Activated CD4-positive, alpha-beta T cell treated with anti-CD3 and anti-CD28 coated beads, Interleukin-2, amount 50 U/mL, for 1 hour (primary cell): ENCODE results near the gene SYNE4.
A peak's percentile ranks its signal among the peaks of the same experiment; 100 is the strongest.

Experiments used
- DNase-seq: peaks from one replicate; pipeline ENCODE4 v3.0.0-alpha.2; 2020

SYNE4 gene

DNA sequence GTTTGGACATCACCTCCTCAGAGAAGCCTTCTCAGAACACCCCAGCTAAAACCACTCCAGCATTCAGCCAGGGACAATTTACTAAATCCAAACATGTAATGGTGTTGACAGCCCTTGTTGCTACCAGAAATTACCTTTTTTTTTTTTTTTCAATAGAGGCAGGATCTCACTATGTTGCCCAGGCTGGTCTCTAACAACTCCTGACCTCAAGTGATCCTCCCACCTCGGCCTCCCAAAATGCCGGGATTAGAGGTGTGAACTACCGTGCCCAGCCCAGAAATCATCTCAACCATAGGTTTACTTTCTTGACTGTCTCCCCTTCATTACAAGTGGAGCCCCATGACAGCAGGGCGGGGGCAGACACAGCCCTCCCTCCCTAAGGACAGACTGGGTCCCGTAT is 14.8 kb upstream of the SYNE4 start:
- no peak for DNase-seq

DNA sequence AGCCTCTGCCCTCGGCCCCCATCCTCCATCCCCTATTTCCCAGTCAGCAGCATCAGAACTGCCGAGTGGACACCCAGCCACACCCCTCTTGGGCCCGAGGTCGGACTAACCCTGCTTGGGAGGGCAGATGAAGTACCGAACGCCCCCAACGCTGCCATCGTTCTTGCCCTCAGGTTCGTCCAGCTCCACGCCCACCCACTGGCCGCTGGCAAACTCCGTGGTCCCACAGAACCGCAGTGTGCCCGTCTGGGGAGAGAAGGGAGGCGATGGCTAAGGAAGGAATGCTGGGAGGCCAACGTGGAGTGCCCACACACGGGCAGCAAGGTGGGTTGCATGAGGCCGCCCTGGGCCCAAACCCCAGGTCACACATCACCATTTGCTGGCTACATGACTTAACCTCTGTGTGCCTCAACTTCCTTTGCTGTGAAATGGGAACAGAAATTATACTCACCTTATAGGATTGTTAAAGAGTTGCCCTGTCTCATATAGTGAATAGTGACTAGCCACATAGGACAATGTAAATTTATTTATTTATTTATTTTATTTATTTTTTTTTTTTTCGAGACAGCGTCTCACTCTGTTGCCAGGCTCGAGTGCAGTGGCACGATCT is 10.6 kb upstream of the SYNE4 start:
- DNase-seq, result no peak

GRCh38 chr19:36014012-36014924 is 5.7 kb upstream of the SYNE4 start, which contains the start of gene ALKBH6:
ALKBH6 (minus strand) TSS chr19:36014213; CDS start chr19:36013397, 816 bp downstream.
- DNase-seq, result peak; percentile 99

DNA sequence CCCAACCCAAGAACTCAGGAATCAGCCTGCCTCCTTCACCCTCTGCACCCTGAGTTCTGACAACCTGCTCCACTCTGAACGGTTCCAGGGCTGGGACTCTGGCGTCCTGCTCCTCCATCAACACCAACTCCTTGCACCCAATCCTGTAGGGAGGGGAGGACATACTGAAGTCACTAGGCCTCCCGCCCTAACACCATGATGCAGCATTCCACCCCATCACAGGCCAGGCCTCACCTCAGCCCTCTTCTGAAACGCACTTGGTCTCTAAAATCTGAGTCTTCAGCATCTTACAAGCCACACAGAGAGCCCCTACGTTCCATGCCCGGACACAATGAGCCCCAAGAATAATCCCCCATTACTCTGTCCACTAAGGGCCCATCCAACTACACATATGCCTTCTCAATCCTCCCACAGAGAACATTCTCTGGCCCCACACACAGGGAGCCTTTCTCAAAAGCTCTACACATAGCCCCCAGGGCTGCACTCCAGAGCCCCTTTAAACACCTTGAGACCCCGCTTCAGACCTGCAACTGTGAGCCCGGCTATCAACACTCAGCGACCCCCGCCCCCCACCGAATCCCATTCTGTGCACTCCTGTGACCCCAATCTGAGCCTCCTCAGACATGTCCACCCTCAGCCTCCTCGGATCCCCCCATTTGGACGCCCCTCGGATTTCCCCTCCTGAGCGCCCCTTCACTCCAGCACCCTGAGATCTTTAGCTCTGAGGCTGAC is 4.8 kb upstream of the SYNE4 start:
- DNase-seq, result no peak

GRCh38 chr19:36010402-36010801 is 1.8 kb upstream of the SYNE4 start:
- DNase-seq, result no peak

DNA sequence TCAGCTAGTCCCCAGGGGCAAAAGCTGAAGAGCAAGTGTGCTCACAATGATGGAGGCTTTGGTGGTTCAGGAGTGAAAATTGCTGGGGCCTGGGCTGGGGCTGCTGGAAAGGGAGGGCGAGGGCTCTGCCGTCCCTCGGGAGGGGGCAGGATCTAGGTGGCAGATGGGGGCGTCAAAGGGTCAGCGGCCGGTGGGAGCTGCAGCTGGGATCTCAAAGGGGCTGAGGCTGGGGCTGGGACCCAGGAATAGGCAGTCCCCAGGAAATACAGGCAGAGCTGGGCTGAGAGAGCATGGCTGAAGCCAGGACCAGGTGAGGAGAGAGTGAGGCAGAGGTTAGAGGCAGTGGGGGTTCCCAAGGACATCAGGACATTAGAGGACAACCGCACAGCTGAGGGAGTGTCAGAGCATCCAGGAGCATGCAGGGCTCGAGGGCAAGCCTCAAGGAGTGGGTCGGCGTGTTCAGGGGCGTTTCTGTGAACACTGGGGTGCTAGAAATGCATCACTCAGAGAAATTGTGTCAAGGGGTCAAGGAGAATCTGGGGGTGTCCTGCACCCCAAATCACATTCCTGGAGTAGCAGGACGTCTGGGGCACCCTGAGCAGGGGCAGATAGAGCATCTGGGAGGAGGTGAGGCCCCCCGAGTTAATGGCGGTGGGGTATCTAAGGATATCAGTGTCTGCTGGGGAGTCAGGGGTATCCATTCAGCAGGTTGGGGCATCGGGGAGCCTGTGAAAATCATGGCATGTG is 1.2 kb upstream of the SYNE4 start:
- DNase-seq, result no peak

- peak; percentile 42 for DNase-seq
Measured at GRCh38 chr19:36009220-36009619, 607 bp upstream of the SYNE4 start.

DNA sequence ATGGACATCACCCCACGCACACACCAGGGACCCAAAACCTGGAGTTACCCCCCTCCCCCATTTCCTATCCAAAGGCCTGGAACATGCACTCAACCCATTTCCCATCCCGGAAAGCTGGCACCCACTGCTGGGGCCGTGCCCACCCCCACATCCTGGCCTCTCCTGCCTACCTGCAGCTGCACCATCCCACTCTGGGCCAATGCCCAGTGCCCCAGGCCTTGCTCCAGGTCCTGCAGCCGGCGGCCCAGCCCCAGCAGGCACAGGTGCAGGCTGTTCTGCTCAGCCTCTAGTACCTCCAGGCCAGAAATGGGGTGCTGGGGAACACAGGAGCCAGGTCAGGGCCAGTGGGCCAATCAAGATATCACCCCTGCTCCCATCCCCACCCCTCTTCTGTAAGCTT is 1.7 kb downstream of the SYNE4 start:
- DNase-seq, result no peak

DNA sequence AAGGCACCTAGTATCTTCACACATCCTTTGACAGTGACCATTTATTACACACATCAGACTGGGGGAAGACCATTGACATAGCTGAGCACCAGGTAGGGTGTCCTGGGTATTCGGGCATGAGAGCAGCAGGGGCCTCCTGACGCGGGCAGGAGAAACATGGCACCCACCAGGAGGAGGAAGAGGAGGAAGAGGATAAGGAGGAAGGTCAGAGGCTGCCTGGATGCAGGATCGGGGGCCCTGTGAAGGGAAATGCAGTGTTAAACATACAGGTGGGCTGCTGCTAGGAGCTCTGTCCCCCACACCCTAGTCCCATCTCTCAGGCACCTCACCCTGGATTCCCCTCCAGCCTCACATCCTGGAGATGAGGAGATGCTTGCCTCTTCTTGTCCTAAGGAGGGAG is 5.3 kb downstream of the SYNE4 start:
- no peak for DNase-seq

DNA sequence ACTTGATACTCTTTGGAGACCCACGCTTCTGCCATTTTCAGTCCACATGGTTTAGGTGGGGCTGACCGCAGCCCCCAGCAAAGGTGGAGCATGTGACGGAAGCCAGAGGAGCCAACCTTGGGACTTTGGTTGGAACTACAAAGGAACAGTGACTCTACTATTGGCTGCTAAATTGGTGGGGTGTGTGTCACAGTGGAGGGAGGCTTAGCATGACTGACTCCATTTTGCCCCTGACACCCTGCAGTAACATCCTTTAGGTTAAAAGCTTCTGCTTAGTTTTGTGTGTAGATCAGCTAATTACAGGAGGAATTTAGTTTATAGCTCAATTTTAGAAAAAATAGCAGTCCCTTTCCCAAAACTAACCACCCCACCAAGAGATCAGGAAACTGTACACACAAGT is 7.0 kb downstream of the SYNE4 start:
- DNase-seq, result no peak

DNA sequence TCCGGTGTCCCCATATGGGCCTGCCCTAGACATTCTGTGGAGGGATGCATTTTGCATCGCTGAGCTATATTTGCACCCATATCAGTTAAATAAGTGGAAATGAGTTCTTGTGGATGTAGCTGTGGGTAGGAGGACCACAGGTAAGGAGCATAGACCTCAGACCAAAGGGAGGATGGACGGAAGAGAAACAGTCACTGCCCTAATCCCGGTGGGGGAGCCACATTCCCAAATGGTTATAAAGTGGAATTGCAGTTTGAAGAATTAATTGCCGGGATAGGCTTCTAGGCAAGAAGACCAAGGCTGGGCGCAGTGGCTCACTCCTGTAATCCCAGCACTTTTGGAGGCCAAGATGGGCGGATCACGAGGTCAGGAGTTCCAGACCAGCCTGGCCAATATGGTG is 11.8 kb downstream of the SYNE4 start:
- no peak for DNase-seq

DNA sequence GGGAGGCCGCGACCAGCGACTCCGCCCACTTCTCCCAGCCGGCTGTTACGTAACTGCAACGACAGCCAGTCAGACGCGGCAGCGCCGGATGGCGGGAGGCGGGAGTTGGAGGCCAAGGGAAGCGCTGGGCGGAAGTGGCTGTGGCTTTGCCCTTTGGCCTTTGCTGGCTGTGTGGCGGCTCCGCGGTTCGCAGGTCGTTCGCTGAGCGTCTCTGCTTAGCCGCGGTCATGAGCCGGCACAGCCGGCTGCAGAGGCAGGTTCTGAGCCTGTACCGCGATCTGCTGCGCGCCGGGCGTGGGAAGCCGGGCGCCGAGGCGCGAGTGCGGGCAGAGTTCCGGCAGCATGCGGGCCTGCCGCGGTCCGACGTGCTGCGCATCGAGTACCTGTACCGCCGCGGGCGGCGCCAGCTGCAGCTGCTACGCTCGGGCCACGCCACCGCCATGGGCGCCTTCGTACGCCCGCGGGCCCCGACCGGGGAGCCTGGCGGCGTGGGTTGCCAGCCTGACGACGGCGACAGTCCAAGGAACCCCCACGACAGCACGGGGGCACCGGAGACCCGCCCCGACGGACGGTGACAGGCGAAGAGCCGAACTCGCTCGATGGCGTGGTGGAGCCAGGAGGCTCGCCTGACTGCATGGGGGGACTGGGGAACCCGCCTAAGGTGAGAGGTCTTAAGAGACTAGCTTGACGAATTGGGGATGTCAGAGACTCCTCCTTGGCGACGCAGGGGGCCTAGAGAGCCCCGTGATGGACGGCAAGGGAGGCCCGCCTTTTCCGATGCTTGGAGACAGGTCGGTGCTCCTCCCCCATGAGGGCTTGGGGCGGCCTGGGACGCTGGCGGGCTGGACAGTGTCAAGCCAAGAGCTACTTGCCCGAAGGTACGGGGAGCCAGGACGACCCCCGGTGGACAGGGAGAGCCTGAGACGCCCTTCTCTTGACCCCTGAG is 13.3 kb downstream of the SYNE4 start, which contains the start of gene SDHAF1:
TSS of gene SDHAF1 (plus strand) at position 141 of the 946 bp plus-strand sequence. CDS start at position 228, 87 bp downstream.
- DNase-seq, result peak; percentile 91

DNA sequence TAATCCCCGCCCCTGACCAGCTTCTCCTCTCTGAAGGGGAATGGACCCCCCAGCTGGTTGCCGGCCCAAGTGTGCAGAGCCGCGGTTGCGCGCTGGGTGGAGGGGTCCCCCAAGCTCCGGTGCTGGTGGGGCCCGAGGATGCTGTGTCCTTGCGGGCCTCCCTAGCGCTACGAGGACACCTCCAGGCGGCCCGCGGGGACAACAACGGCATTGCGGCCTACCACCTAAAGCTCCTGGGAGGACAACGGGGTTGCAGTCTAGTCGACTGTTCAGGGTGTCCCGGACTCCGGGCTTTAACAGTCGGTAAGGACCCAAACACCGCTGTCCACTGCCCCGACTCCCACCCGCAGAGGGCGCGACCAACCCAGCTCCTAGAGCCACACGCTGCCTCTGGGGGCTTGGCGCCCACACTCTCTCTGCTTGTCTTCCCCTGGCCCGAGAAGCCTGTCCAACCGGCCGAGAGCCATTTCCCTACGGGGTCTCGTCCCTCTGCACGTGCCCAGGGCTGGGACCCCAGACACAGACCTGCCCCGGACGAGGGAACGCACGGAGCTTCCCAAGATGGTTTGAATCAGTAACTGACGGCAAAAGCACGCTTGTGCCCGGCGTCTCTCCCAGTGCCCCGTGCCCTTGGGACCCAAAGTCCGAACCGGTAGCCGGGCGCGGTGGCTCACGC is 14.6 kb downstream of the SYNE4 start:
- no peak for DNase-seq

GRCh38 chr19:35992907-35993765 is 15.5 kb downstream of the SYNE4 start:
- no peak for DNase-seq

- no peak for DNase-seq
Measured at GRCh38 chr19:35991731-35992450, 16.7 kb downstream of the SYNE4 start.

DNA sequence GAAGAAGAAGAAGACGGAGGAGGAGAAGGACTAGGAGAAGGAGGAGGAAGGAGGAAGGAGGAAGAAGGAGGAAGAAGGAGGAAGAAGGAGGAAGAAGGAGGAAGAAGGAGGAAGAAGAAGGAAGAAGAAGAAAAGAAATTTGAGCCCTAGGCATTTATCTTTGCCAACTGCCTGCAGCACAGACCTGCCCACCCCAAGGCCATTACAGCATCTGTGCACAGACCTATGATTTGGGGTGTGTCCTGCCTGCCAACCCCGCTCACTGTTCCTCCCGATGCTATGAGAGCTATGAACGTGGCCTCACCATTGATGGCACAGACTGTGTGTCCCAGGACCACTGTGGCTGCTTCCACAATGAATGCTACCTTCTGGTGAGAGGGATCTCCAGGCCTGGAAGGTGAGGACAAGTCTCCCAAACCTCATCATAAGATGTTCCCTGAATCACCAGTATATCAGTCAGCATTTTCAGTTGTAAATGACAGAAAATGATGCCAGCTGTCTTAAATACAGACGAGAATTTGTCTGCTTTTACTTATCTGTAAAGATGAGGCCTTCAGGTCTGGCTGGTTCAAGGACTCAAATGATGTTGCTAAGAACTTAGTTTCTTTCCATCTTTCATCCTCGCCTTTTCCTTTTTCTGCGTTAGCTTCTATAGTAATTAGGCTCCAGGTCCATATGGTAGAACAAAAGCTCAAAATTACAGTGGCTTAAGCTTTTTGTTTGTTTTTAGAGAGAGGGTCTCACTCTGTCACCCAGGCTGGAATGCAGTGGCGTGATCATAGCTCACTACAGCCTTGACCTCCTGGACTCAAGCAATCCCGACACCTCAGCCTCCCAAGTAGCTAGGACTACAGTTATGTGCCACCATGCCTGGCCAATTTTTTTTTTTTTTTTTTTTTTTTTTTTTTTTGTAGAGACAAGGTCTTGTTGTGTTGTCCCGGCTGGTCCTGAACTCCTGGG is 17.6 kb downstream of the SYNE4 start:
- DNase-seq, result no peak

- no peak for DNase-seq
Measured at GRCh38 chr19:35990156-35990555, 18.5 kb downstream of the SYNE4 start.

GRCh38 chr19:35988824-35989223 is 19.8 kb downstream of the SYNE4 start:
- no peak for DNase-seq
